ENCODE measurements around the gene ADD2.
"Not testable (repeated sequence)": the region's sequence is repeated elsewhere in the genome, so short reads cannot be mapped to it uniquely, and the experiment has no call there.

The ADD2 gene

DNA sequence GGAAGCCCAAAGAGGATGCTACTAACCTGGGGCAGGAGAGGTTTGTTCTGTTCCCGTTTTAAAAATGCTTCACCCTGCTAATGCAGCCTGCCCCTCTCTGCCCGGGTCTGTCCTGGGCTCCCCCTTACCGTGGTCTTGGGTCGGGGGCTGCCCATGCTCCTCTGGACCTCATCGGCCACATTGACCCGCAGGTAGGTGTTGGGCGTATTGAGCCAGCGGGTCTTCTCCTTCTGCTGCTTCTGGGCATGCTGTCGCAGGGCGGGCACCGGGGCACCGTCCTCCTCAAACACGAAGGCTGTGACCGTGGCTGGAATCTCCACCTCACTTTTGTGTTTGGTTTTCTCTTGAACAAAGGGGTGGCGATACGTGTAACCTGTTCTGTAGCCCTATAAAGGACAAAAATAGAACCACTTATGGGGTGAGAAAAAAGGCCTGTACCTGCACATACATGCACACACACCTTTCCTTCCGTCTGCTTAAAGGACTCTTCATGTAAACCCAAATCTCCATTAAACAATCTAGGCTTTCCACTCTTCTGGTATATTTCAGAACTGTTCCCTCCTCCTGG lies 89.3 kb downstream of the ADD2 start:
- DNase-seq (ENCODE audit: low read depth in 1 of 2, low spot score in 1 of 2): no peak

DNA sequence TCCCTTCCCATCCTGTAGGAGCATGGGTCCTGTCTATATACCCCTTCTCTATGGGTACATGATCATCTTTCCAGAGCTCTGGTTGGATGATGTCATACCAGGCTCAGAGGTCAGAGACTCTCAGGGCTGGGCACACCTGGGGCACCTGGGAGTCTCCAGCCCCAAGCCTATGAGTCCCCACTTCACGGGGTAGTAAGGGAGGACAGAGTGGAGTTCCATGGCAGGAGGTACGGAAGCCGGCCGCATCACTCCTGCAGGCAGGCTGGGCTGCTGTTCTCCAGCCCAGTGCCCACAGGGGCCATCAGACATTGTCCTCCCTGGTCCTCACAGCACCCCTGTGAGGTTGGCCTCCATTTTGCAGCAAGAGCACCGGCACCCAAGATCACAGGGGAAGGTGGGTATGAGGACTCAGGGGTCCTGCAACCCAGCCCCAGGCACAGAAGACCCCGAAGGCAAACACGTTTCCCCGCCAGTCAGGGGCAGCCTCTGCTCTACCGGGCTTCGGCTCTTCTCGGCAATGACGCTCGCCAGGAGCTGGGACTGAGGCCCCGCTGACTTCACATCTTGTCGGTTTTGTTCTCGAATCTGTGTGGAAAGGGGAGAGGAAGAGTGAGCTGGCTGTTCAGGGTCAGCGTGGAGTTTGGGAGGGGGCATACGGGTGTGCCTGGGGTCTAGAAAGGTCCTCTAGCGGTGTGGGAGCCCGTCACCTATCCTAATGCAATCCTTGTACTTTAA lies 91.5 kb downstream of the ADD2 start:
- no peak for DNase-seq (ENCODE audit: low read depth in 1 of 2, low spot score in 1 of 2)

DNA sequence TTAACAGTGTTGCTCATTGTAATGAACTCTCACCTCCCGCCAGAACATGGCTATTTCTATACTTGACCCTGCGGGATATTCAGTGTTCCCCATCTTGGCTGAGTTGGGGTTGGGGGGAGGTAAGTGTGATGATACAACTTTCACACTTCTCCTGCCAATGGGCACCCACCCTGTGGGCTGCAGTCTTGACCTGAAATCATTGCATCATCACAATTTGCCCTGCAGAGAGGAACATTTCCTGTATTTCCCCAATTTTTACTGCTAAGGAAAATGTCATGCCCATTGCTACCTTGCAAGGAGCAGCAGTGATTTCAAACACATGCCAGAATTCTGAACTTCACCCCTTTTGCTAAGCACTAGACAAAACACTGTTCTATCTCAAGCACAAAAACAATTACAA lies 92.1 kb downstream of the ADD2 start:
- DNase-seq (ENCODE audit: low read depth in 1 of 2, low spot score in 1 of 2): no peak

DNA sequence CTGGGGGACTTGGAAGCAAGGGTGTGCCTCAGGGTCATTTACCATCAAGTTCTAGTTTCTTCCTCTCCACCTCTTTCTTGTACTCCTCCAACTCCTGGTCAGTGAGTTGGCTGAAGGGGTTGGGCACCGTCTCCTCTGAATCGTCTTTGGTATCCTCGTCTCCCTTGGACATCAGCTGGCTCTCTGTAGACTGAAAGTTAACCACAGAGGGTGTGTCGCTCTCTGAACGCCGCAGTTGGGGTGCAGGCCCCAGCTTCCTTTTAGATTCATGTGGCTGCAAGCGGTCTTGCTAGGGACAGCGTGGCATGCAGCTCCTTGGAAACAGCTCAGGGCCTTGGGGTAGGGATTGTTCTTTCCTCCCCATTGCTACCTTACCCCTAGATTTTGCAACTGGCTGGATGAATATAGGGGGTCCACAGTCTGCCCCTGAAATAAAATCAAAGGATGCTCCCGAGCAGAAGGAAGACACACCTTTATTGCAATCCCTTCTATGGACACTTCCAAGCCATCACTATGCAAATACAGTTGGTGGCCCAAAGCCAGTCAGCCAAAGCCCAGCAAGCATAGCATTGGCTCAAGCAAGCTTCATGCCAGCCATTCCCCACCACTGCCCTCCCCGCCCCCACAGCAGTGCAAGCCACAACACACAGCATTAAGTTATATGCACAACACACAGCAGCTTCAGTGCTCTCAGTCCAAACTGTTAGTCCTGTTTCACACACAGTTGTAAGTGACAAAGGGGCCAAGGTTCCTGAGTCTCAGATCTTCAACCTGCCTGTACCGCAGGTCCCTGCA lies 93.2 kb downstream of the ADD2 start:
- no peak for DNase-seq (ENCODE audit: low read depth in 1 of 2, low spot score in 1 of 2)

DNA sequence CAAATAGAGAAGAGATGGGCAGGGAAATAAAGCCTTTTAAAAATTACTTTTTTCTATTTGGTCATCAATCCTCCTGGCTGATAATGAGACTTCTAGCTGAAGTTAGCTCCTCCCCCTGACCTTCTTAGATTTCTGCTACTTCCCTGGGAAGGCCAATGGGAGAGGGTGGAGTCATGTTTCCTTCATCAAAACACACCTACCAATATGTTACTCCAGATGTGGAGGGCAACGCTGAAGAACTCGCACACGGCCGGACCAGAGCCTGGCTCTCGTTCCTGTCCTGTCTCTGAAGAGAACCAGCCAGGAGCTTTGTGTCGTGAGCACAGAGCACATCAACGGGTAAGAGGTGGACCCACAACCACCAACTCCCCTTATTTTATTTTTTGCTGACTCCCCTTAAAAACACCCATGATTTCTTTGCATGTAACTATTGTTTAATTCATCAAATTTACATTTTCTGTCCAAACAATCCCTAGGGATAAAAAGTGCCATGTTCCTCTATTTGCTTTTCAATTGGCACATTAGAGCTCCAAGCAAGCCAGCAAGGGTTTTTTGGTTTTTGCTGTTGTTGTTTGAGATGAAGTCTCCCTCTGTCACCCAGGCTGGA lies 94.9 kb downstream of the ADD2 start:
- no peak for DNase-seq (ENCODE audit: low read depth in 1 of 2, low spot score in 1 of 2)

DNA sequence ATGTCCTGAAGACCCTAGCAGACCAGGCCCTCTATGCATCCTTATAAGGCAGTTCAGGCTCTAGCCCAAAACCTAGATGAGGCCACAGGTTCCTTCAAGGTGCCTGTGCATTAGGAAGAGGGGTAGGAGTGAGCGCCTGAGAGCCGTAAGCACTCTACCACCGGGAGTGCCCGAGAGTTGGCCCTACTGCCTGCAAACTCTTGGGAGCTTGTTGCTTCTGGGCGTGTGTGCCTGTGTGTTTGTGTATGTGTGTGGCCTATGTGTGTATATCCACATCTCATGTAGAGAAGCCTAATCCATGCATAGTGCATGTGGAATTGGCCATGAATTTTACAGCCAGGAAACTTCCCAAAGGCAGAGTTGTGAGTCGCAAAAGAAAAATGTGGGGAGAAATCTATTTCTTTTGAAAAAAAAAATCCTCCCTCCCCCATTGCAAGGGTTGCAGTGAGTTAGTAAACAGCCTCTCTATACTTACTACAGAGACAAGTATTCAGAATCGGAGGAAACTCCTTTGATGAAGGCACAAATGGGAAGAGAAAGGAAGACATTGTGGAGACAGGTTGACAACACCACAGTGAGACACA lies 96.8 kb downstream of the ADD2 start:
- DNase-seq (ENCODE audit: low read depth in 1 of 2, low spot score in 1 of 2): no peak

DNA sequence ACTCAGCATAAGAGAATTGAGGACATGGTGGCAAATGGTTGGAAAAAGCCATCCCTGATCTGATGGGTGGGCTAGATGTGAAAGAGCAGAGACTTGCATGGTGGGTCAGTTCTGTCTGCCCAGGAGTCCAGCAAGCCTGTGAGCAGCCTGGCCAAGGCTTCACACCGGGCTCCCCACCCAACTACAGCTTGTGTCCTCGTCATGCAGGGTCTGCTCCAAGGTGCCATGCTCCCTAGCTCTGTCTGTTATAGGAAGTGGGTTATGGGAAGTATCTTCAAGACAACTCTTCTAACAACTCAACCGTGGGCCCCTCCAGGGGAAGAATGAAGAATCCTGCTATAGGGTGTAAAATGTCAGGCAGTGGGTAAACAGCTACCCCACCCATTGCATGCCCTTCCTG lies 97.4 kb downstream of the ADD2 start:
- DNase-seq (ENCODE audit: low read depth in 1 of 2, low spot score in 1 of 2): no peak

DNA sequence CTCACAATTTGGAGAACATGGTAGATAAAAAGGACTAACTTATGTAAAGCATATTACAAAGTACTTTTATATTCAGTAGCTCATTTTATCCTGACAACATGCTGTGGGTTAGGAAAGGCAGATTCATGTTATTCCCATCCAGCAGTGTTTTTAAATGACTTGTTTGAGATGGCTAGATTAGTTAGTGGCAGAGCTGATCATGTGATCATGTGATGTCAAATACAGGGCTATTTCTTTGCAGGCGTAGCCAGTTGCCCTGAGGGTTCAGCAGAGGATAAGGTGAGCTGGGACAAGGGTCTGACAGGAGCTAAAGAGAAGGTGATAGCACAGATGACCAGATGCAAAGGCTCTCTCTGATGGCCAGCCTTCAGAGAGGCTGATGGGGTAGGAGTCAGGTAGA lies 97.8 kb downstream of the ADD2 start:
- DNase-seq (ENCODE audit: low read depth in 1 of 2, low spot score in 1 of 2): no peak

DNA sequence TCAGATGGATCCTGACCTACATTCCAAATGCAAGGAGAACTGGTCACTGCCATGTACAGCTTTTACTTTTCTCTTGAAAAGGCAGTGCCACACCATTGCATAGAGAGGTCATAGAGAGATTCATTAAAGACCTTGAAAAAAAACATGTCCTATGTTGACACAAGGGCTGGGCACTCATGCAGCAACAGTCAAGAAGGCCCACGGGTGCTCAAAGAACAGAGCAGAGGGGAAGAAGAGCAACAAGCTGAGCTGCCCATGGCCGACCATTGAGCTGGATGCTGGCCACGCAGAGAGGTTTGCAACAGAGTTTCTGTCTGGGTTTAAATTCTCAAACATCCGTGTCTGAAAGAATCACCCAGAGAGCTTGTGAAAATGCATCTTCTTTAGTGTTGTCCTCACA lies 99.1 kb downstream of the ADD2 start:
- no peak for DNase-seq (ENCODE audit: low read depth in 1 of 2, low spot score in 1 of 2)

DNA sequence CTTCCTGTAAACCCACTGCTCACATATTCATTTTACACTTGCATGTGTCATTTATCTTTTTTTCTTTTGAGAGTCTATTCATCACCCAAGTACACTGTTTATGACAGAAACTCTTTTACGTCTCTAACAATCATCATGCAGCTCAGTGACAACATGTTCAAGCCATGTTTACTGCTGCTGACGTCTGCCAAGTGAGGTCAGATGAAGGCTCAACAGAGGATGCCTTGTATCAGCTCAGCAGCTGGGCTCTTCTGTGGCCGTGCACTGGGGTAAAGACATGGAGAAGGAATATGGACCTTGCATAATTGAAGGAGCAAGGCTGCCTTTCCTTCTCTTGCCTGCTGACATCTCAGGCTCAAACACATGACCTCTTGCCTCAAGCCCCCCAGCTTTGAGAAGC lies 99.6 kb downstream of the ADD2 start:
- no peak for DNase-seq (ENCODE audit: low read depth in 1 of 2, low spot score in 1 of 2)

DNA sequence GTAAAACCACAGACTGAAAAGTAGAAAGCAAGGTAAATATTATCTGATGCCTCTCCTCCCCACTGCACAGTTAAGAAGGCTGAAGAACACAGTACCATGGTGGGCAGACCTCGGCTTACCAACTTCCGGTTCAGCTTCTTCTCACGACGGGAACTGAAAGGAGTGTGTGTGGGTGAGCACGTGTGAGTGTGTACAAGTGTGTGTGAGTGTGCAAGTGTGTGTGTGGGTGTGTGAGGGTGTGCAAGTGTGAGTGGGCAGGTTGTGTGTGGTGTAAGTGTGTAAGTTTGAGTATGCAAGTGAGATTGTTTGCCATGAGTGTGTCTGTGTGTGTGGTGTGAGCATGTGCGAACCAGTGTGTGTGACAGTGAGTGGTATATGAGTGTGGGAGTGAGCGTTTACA lies 103.5 kb downstream of the ADD2 start:
- DNase-seq (ENCODE audit: low read depth in 1 of 2, low spot score in 1 of 2): no peak

DNA sequence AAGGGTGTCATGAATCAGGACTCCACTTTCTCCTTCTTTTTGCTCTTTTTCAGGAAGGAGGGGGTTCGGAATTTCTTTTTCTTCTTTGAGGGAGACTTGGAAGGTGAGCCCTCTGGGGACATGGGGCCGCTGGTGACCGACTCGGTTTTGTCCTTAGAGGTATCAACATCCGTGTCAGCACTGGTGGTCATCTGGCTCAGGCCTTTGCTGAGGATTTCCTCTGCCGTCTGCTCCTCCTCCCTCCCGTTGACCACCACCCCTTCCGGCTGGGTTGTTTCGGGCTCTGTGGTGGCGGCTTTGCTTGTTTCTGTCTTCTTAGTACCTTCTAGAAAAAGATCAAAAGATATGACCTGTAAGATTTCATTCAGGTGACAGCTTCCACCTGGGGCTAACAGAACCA lies 104.6 kb downstream of the ADD2 start:
- DNase-seq (ENCODE audit: low read depth in 1 of 2, low spot score in 1 of 2): no peak

DNA sequence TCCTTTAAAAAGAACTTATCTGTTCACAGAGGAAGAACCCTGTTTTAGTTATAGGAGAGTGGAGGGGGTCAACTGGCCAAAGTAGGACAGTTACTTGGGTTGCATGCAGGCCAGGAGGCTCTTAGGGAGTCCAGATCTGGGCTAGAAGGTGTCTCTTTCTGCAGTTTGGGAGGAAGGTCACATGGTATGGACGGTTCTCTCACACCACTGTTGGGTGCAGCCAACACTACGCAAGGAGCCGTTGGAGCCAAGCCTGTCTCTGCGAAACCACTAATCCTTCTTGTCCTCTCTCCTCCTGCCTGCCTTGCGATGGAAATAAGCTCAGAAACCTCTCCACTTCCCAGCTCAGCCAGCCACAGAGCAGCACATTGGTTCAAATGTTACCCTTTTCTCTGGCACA lies 108.4 kb downstream of the ADD2 start:
- no peak for DNase-seq (ENCODE audit: low read depth in 1 of 2, low spot score in 1 of 2)

DNA sequence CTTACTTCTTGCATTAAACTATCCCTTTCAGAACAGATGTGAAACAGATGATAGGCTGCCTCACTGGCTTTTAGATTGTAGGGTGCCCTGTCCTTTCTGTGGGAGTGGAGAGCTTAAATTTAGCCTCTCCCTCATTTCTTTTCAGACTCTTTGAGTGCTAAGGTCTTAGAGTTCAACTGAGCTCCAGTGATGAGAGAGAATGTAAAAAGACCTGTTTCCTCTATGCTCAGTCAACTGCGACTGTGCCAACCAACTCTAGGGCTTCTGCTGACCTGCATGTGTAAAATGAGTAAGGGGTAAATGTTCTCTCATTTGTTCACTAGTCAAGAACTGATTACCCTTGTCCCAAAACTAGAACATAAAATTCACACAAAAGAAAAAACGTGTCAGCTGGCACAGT lies 109.5 kb downstream of the ADD2 start:
- DNase-seq (ENCODE audit: low read depth in 1 of 2, low spot score in 1 of 2): no peak

DNA sequence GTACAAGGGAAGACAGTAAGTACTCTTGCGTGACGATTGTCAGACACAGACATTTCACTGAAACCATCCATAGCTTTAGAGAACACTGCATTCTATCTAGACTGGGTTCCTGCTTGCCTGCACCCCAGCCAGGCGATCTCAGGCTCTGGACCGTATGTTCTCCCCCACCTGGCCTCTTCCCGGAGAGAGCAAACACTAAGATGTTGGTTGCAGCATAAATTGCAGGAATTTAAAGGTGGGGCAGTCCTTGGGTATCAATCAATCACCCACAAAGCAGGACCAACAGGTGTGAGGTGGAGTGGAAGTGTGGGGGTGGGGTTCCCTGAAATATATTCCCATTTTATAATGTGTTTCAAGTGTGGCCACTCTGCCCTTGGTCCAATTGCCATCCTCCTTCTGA lies 110.8 kb downstream of the ADD2 start:
- DNase-seq (ENCODE audit: low read depth in 1 of 2, low spot score in 1 of 2): no peak

DNA sequence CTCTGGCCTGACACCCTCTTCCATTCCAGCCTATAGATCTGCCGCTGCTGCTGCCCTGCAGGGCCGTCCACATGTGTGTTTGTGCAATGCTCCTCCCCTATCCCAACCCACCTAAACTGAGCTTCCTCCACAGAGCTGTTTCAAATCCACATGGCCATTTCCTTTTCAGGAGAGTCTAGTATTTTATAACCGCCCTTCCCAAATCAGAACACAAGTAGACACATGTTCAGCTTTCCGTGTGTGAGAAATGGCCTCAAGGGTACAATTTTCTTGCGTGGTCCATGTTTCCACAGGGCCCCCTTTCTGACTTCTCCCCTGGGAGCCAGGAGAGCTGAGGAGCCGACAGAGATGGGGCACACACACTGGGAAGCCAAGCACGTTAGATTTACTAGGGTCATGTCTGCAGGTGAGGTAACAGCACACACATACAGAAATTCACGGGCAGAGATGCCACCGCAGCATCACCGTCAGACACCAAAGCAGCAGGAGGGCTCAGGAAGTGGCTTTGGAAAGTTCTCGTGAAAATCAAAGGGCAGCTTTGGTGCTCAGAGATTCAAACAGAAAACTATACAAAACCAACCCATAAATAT lies 111.5 kb downstream of the ADD2 start:
- no peak for DNase-seq (ENCODE audit: low read depth in 1 of 2, low spot score in 1 of 2)

DNA sequence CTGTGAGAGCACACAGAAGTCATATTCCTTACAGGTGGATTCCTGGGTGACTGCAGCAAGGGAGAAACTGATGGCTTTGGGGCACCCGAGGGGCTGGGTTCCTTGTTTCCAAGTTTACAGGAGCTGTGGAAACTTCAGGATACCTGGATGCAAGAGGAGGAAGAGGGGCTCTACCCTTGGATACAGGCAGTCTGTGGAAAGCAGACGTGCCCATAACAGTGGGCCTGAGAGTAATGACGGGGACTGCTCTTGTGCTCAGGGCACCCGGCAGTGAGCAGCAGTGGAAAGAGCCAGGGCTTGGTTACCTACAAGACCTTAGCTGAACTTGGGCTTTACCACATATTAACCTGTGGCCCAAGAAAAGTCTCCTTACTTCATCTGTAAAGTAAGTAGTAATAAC lies 112.2 kb downstream of the ADD2 start:
- no peak for DNase-seq (ENCODE audit: low read depth in 1 of 2, low spot score in 1 of 2)

DNA sequence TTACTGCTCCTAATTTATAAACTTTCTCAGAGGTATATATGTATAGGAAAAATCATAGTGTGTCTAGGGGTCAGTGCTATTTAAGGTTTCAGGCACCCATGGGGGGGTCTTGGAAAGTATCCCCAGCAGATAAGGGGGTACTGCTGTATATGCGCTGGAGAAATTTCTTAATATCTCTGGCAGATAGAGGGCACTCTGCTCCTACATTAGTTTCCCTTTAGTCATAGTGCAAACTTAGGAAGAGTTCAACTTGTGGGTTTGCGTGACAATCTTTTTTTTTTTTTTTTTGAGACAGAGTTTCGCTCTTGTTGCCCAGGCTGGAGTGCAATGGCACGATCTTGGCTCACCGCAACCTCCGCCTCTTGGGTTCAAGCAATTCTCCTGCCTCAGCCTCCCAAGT lies 112.8 kb downstream of the ADD2 start:
- DNase-seq (ENCODE audit: low read depth in 1 of 2, low spot score in 1 of 2): not testable (repeated sequence)

DNA sequence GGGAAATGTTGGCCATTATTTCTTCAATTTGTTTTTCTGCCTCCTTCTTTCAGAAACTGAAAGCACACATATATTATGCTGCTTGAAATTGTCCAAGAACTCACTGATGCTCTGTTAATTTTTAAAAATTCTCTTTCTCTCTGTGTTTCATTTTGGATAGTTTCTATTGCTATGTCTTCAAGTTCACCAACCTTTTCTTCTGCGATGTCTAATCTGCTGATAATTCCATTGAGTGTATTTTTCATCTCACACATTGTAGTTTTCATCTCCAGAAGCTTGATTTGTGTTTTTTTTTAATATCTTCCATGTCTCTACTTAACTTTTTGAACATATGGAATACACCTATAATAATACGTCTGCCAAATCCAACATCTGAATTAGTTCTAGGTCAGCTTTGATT lies 116.3 kb downstream of the ADD2 start:
- DNase-seq (ENCODE audit: low read depth in 1 of 2, low spot score in 1 of 2): no peak

DNA sequence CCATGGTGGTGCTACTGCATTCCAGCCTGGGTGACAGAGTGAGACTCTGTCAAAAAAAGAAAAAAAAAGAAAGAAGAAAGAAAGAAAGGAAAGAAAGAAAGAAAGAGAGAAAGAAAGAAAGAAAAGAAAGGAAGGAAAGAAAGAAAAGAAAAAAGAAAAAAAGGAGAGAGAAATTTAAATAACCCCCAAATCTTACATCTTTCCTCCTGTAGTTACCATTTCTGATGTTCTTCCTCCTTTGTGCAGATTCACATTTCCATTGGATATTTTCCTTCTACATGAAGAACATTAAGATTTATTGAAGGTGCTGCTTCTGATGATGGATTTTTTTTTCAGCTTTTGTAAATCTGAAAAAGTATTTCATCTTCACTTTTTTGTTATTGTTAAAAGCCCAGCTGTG lies 117.0 kb downstream of the ADD2 start:
- no peak for DNase-seq (ENCODE audit: low read depth in 1 of 2, low spot score in 1 of 2)

DNA sequence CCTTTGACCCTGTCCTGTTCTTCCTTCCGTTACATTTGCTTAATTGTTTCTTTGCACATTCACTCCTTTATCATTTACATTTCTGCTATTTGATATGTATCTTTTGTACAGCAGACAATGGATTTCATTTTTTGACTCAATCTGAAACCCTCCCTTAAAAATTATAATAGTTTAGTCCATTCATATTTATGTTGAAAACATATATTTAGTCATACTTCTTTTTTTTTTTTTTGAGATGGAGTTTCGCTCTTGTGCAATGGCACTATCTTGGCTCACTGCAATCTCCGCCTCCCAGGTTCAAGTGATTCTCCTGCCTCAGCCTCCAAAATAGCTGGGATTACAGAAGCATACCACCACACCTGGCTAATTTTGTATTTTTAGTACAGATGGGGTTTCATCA lies 119.0 kb downstream of the ADD2 start:
- no peak for DNase-seq (ENCODE audit: low read depth in 1 of 2, low spot score in 1 of 2)

All from stimulated activated CD4-positive, alpha-beta T cell treated with anti-CD3 and anti-CD28 coated beads, Interleukin-15, amount 100 ng/mL, for 1 hour (primary cell).